Mesendoderm (in vitro differentiated cells): ENCODE data around the gene CD7.
A peak's percentile ranks its signal among the peaks of the same experiment; 100 is the strongest.

Experiments used
- DNase-seq: peaks from one replicate; pipeline ENCODE4 v3.0.0; 2013
- H2AK5ac ChIP-seq: 2 replicates; pipeline ENCODE4 v1.6.1; 2013; ENCODE audit warnings: low read length, inconsistent platforms
- H2BK120ac ChIP-seq: 2 replicates; pipeline ENCODE4 v1.6.1; 2013; ENCODE audit warnings: low read depth, mild to moderate bottlenecking, low read length, moderate library complexity, mixed read lengths
- H2BK15ac ChIP-seq: replicated peaks from 2 replicates; pipeline ENCODE4 v1.6.1; 2013; ENCODE audit warnings: low read depth, mild to moderate bottlenecking, moderate library complexity
- H2BK5ac ChIP-seq: 2 replicates; pipeline ENCODE4 v1.6.1; 2013; ENCODE audit warnings: low read length, inconsistent platforms
- H3K18ac ChIP-seq: 2 replicates; pipeline ENCODE4 v1.6.1; 2013; ENCODE audit warnings: mild to moderate bottlenecking, low read length, mixed read lengths
- H3K23ac ChIP-seq: one replicate; pipeline ENCODE4 v1.6.1; 2013; ENCODE audit warnings: low read length
- H3K27ac ChIP-seq: 2 replicates; pipeline ENCODE4 v1.5.1; 2013; ENCODE audit warnings: low read depth, mild to moderate bottlenecking, inconsistent platforms, low read length, moderate library complexity
- H3K27me3 ChIP-seq: 2 replicates; pipeline ENCODE4 v1.6.1; 2013; ENCODE audit warnings: low read length, control low read depth, mild to moderate bottlenecking, inconsistent platforms; ENCODE audit not compliant: insufficient read depth, poor library complexity
- H3K36me3 ChIP-seq: 2 replicates; pipeline ENCODE4 v1.6.1; 2013; ENCODE audit warnings: low read length, inconsistent platforms; ENCODE audit not compliant: control insufficient read depth, insufficient read depth
- H3K4ac ChIP-seq: one replicate; pipeline ENCODE4 v1.6.1; 2013; ENCODE audit warnings: low read depth, mild to moderate bottlenecking, low read length, moderate library complexity
- H3K4me1 ChIP-seq: 2 replicates; pipeline ENCODE4 v1.6.1; 2013; ENCODE audit warnings: low read depth, low read length, inconsistent platforms; ENCODE audit not compliant: control insufficient read depth
- H3K4me2 ChIP-seq: 2 replicates; pipeline ENCODE4 v1.6.1; 2013; ENCODE audit warnings: low read length
- H3K4me3 ChIP-seq: 2 replicates; pipeline ENCODE4 v1.5.1; 2013; ENCODE audit warnings: mild to moderate bottlenecking, low read length
- H3K56ac ChIP-seq: one replicate; pipeline ENCODE4 v1.6.1; 2013; ENCODE audit warnings: low read length
- H3K79me1 ChIP-seq: 2 replicates; pipeline ENCODE4 v1.6.1; 2013; ENCODE audit warnings: low read length, inconsistent platforms
- H3K79me2 ChIP-seq: 2 replicates; pipeline ENCODE4 v1.6.1; 2013; ENCODE audit warnings: mild to moderate bottlenecking, low read length; ENCODE audit not compliant: control insufficient read depth, insufficient read depth
- H3K9ac ChIP-seq: 2 replicates; pipeline ENCODE4 v1.6.1; 2013; ENCODE audit warnings: low read length, inconsistent platforms
- H4K5ac ChIP-seq: one replicate; pipeline ENCODE4 v1.6.1; 2013; ENCODE audit warnings: low read length
- H4K8ac ChIP-seq: one replicate; pipeline ENCODE4 v1.6.1; 2013; ENCODE audit warnings: low read depth, mild to moderate bottlenecking, control low read depth, low read length, moderate library complexity
- WGBS: extraction: QIAGEN DNeasy Blood & Tissue Kit; methylation state at CpG from one replicate; pipeline ENCODE4 v1.1.7; 2013; ENCODE audit warnings: low lambda C conversion rate, missing lambda C conversion rate; ENCODE audit not compliant: insufficient coverage; ENCODE audit errors: extremely low coverage; 5-methylcytosine and 5-hydroxymethylcytosine counted together

CD7 gene

GRCh38 chr17:82274134-82275020 lies 43.0 kb downstream of the CD7 start:
- Histone ChIP-seq H2AK5ac (no peak overlapping the region), H3K4me3 (no peak overlapping the region)
- WGBS: no CpG with 5 or more reads among the region's 27 CpGs

GRCh38 chr17:82273327-82274133 lies 43.9 kb downstream of the CD7 start, which contains the start of gene CSNK1D:
TSS of gene CSNK1D (minus strand) at chr17:82273700. CDS start at chr17:82273381, 319 bp downstream.
- H3K27me3 ChIP-seq: no peaks in the 10 kb centered on the region
- peaks cover 8% of the 10 kb centered on the region for H3K4me1 ChIP-seq
- no CpG with 5 or more reads among the region's 80 CpGs for WGBS
- peak within 1 kb of the TSS; percentile 97 for H3K56ac ChIP-seq
- H3K36me3 ChIP-seq: peaks cover 12% of the 10 kb centered on the region
- peak within 1 kb of the TSS; percentile 96 for H2BK120ac ChIP-seq
- H3K27ac ChIP-seq: peak within 1 kb of the TSS; percentile 88
- no peak within 1 kb of the TSS for H4K5ac ChIP-seq
- H4K8ac ChIP-seq: peak within 1 kb of the TSS; percentile 77
- peak within 1 kb of the TSS; percentile 94 for H3K9ac ChIP-seq
- H3K79me2 ChIP-seq: peaks cover 41% of the 10 kb centered on the region
- peak within 1 kb of the TSS; percentile 24 for H3K23ac ChIP-seq
- peak within 1 kb of the TSS; percentile 99 for H3K4ac ChIP-seq
- H3K79me1 ChIP-seq: peaks cover 9% of the 10 kb centered on the region
- no peak within 1 kb of the TSS for H2BK5ac ChIP-seq
- peak; percentile 92 for DNase-seq
- H2BK15ac ChIP-seq: no peak within 1 kb of the TSS
- peak within 1 kb of the TSS; percentile 99 for H3K18ac ChIP-seq
- H2AK5ac ChIP-seq: peak within 1 kb of the TSS; percentile 78
- peak within 1 kb of the TSS; percentile 95 for H3K4me3 ChIP-seq
- peak within 1 kb of the TSS; percentile 91 for H3K4me2 ChIP-seq

More at GRCh38 chr17:82274134-82275020, 43.0 kb downstream of the CD7 start:
- Histone ChIP-seq H3K27ac (no peak overlapping the region), H3K56ac (peak overlapping the region; percentile 93), H4K5ac (no peak overlapping the region), H3K79me1 (peaks cover 6% of the 10 kb centered on the region), H3K4me1 (peaks cover 8% of the 10 kb centered on the region), H3K4me2 (no peak overlapping the region), H3K18ac (no peak overlapping the region), H3K27me3 (no peaks in the 10 kb centered on the region), H2BK5ac (no peak overlapping the region), H3K4ac (no peak overlapping the region), H3K79me2 (peaks cover 33% of the 10 kb centered on the region), H3K9ac (peak overlapping the region; percentile 80), H3K36me3 (peaks cover 10% of the 10 kb centered on the region), H2BK120ac (no peak overlapping the region), H3K23ac (no peak overlapping the region), H4K8ac (no peak overlapping the region), H2BK15ac (no peak overlapping the region)
- DNase-seq: no peak

- Histone ChIP-seq H3K4me2 (peak overlapping the region; percentile 91), H3K79me1 (peaks cover 14% of the 10 kb centered on the region), H3K27me3 (no peaks in the 10 kb centered on the region), H4K8ac (peak overlapping the region; percentile 77), H3K23ac (no peak overlapping the region), H2BK120ac (peak overlapping the region; percentile 96), H3K18ac (peak overlapping the region; percentile 99), H3K4me1 (peaks cover 5% of the 10 kb centered on the region), H2BK5ac (no peak overlapping the region), H3K79me2 (peaks cover 49% of the 10 kb centered on the region), H3K4me3 (peak overlapping the region; percentile 95), H4K5ac (no peak overlapping the region), H3K56ac (peak overlapping the region; percentile 97), H2AK5ac (peak overlapping the region; percentile 78), H2BK15ac (no peak overlapping the region), H3K36me3 (peaks cover 12% of the 10 kb centered on the region), H3K9ac (peak overlapping the region; percentile 94), H3K4ac (peak overlapping the region; percentile 99), H3K27ac (peak overlapping the region; percentile 88)
- no CpG with 5 or more reads among the region's 57 CpGs for WGBS
- peak; percentile 39 for DNase-seq
Measured at GRCh38 chr17:82272495-82273326, 44.7 kb downstream of the CD7 start.

- H3K23ac ChIP-seq: no peak overlapping the region
- no peaks in the 10 kb centered on the region for H3K27me3 ChIP-seq
- H4K8ac ChIP-seq: no peak overlapping the region
- DNase-seq: no peak
- no peak overlapping the region for H2BK120ac ChIP-seq
- no peak overlapping the region for H2BK5ac ChIP-seq
- no peak overlapping the region for H3K56ac ChIP-seq
- H3K79me2 ChIP-seq: peaks cover 61% of the 10 kb centered on the region
- H3K18ac ChIP-seq: no peak overlapping the region
- no peak overlapping the region for H3K4ac ChIP-seq
- no peak overlapping the region for H4K5ac ChIP-seq
- WGBS: no CpG with 5 or more reads among the region's 6 CpGs
- peaks cover 5% of the 10 kb centered on the region for H3K4me1 ChIP-seq
- no peak overlapping the region for H3K4me2 ChIP-seq
- H2AK5ac ChIP-seq: no peak overlapping the region
- no peak overlapping the region for H2BK15ac ChIP-seq
- no peak overlapping the region for H3K27ac ChIP-seq
- H3K36me3 ChIP-seq: peaks cover 14% of the 10 kb centered on the region
- H3K9ac ChIP-seq: no peak overlapping the region
- H3K4me3 ChIP-seq: no peak overlapping the region
- peaks cover 21% of the 10 kb centered on the region for H3K79me1 ChIP-seq
Measured at GRCh38 chr17:82271401-82271800, 46.0 kb downstream of the CD7 start.

- no peak overlapping the region for H3K23ac ChIP-seq
- H3K27ac ChIP-seq: no peak overlapping the region
- no peak for DNase-seq
- no peak overlapping the region for H4K5ac ChIP-seq
- H2AK5ac ChIP-seq: no peak overlapping the region
- H3K27me3 ChIP-seq: no peaks in the 10 kb centered on the region
- H3K9ac ChIP-seq: no peak overlapping the region
- H3K4ac ChIP-seq: no peak overlapping the region
- H2BK120ac ChIP-seq: no peak overlapping the region
- peaks cover 5% of the 10 kb centered on the region for H3K4me1 ChIP-seq
- no CpG with 5 or more reads among the region's 12 CpGs for WGBS
- H3K79me2 ChIP-seq: peaks cover 68% of the 10 kb centered on the region
- no peak overlapping the region for H4K8ac ChIP-seq
- H3K79me1 ChIP-seq: peaks cover 22% of the 10 kb centered on the region
- H3K4me2 ChIP-seq: no peak overlapping the region
- no peak overlapping the region for H3K56ac ChIP-seq
- no peak overlapping the region for H3K4me3 ChIP-seq
- H2BK5ac ChIP-seq: no peak overlapping the region
- peaks cover 14% of the 10 kb centered on the region for H3K36me3 ChIP-seq
- H3K18ac ChIP-seq: no peak overlapping the region
- no peak overlapping the region for H2BK15ac ChIP-seq
Measured at GRCh38 chr17:82270651-82271050, 46.8 kb downstream of the CD7 start.
